Stomach smooth muscle (tissue), 2 donors: Measurements from ENCODE around the gene OR13C4.

Source experiments
- H3K27ac ChIP-seq: one replicate; pipeline ENCODE4 v1.7.0; 2013; ENCODE audit warnings: mild to moderate bottlenecking, low read length, inconsistent platforms
- H3K27me3 ChIP-seq, 2 donors: one replicate each; pipeline ENCODE4 v1.7.0; 2013; ENCODE audit warnings: low read length in 2 of 2; ENCODE audit not compliant: insufficient read depth in 2 of 2, control insufficient read depth in 1 of 2
- H3K36me3 ChIP-seq, 2 donors: one replicate each; pipeline ENCODE4 v1.7.0; 2013; ENCODE audit warnings: low read length in 2 of 2; ENCODE audit not compliant: control insufficient read depth in 2 of 2, insufficient read depth in 2 of 2
- H3K4me1 ChIP-seq: one replicate; pipeline ENCODE4 v1.7.0; 2013; ENCODE audit warnings: low read length; ENCODE audit not compliant: control insufficient read depth, insufficient read depth
- H3K4me3 ChIP-seq, 2 donors: one replicate each; pipeline ENCODE4 v1.7.0; 2013; ENCODE audit warnings: low read length in 2 of 2
- H3K9ac ChIP-seq, 2 donors: one replicate each; pipeline ENCODE4 v1.7.0; 2013; ENCODE audit warnings: low read length in 2 of 2, mild to moderate bottlenecking in 1 of 2
- H3K9me3 ChIP-seq, 2 donors: one replicate each; pipeline ENCODE4 v1.7.0; 2013; ENCODE audit warnings: low read length in 2 of 2; ENCODE audit not compliant: control insufficient read depth in 2 of 2
- donor health status: healthy.
- donor health status: Pancreatic carcinoma.

The OR13C4 gene

DNA sequence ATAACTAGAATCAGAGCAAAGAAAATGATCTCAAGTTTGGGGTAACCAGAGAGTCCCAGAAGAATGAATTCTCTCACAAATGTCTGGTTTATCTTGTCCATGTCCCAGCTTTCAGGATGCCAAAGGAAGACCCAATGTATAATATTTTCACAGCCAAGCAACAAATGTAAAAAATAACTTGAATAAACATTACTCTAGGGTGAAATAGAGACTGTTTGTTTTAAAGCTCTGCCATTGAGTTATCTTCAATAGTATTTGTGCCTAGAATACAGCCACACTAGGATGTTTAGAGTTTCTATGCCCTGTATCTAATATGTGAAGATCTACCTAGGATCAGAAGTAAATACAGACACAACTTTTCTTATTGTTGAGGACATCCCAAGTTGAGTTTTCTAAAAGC, at the start of gene OR13C4:
Gene OR13C4 (minus strand): TSS at position 101 of the 400 bp plus-strand sequence. CDS start 0 bp downstream, at position 101.
- H3K27me3 ChIP-seq, result no peaks in the 10 kb centered on the region
- H3K36me3 ChIP-seq, result no peaks in the 10 kb centered on the region
- H3K9ac ChIP-seq, result no peak within 1 kb of the TSS
- no peaks in the 10 kb centered on the region for H3K9me3 ChIP-seq
- H3K4me3 ChIP-seq, result no peak within 1 kb of the TSS
- no peak within 1 kb of the TSS for H3K27ac ChIP-seq
- H3K4me1 ChIP-seq, result no peaks in the 10 kb centered on the region

DNA sequence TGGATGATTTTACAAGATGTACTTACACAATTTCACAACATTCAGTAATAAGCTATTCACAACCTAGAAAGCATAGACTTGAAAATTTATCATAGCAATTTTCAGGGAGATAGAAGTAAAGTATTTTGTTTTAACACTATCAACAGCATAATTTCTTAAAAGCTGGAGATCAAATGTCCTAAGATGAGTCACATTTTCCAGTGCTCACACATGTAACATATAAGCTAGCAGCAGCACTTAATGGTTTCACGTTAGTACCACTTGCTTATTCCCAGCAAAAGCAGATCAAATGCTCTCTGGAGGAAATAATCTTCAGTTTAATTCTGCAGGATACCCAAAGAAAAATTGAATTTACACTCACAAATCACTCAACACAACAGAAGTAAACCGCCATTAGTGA, 48.4 kb upstream of the OR13C4 start:
- no peaks in the 10 kb centered on the region for H3K9me3 ChIP-seq
- no peaks in the 10 kb centered on the region for H3K4me1 ChIP-seq
- H3K4me3 ChIP-seq, result no peak overlapping the region
- no peak overlapping the region for H3K9ac ChIP-seq
- H3K27me3 ChIP-seq, result no peaks in the 10 kb centered on the region
- no peaks in the 10 kb centered on the region for H3K36me3 ChIP-seq
- H3K27ac ChIP-seq, result no peak overlapping the region

DNA sequence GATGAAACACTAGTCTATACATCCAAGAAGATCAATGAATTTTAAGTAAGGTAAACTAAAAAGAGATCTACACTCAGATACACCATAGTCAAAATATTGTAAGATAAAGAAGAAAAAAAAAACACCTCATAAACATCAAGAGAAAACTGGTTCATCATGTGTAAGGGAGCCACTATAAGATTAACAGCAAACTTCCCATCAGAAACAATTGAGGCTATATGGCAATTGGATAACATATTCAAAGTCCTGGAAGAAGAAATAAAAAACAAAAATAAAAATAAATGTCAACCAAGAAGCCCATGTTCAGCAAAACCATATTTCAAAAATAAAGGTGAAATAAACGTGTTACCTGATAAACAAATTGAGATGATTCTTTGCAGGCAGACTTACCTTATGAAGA, 45.6 kb upstream of the OR13C4 start:
- no peak overlapping the region for H3K27ac ChIP-seq
- no peak overlapping the region for H3K9ac ChIP-seq
- H3K9me3 ChIP-seq, result no peaks in the 10 kb centered on the region
- H3K4me1 ChIP-seq, result no peaks in the 10 kb centered on the region
- no peaks in the 10 kb centered on the region for H3K36me3 ChIP-seq
- H3K27me3 ChIP-seq, result no peaks in the 10 kb centered on the region
- H3K4me3 ChIP-seq, result no peak overlapping the region

DNA sequence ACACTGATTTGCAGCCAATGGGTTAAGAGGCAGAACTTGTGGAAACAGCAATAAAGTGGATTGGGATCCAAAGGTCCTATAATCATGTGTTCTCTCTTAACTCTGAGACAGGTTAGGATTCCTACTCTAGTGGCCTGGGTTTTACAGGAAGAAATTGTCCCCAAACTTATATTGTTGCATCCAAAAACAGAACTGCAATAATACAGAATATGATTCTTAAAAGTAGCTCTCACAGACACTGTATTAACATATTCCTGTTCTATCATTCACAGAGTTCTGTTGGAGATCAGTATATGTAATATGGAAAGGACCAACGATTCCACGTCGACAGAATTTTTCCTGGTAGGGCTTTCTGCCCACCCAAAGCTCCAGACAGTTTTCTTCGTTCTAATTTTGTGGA, 41.9 kb upstream of the OR13C4 start, which contains the start of gene OR13C8:
Gene OR13C8 (plus strand): TSS at position 301 of the 400 bp plus-strand sequence. CDS start 0 bp downstream, at position 301.
- H3K27me3 ChIP-seq, result no peaks in the 10 kb centered on the region
- no peaks in the 10 kb centered on the region for H3K36me3 ChIP-seq
- H3K9ac ChIP-seq, result no peak within 1 kb of the TSS
- H3K4me1 ChIP-seq, result no peaks in the 10 kb centered on the region
- H3K27ac ChIP-seq, result no peak within 1 kb of the TSS
- no peak within 1 kb of the TSS for H3K4me3 ChIP-seq
- H3K9me3 ChIP-seq, result no peaks in the 10 kb centered on the region

- Histone ChIP-seq H3K4me3 (no peak overlapping the region), H3K9ac (no peak overlapping the region), H3K27ac (no peak overlapping the region), H3K36me3 (no peaks in the 10 kb centered on the region), H3K9me3 (no peaks in the 10 kb centered on the region), H3K4me1 (no peaks in the 10 kb centered on the region), H3K27me3 (no peaks in the 10 kb centered on the region)
Observed at GRCh38 chr9:104564358-104564757, 37.3 kb upstream of the OR13C4 start.

DNA sequence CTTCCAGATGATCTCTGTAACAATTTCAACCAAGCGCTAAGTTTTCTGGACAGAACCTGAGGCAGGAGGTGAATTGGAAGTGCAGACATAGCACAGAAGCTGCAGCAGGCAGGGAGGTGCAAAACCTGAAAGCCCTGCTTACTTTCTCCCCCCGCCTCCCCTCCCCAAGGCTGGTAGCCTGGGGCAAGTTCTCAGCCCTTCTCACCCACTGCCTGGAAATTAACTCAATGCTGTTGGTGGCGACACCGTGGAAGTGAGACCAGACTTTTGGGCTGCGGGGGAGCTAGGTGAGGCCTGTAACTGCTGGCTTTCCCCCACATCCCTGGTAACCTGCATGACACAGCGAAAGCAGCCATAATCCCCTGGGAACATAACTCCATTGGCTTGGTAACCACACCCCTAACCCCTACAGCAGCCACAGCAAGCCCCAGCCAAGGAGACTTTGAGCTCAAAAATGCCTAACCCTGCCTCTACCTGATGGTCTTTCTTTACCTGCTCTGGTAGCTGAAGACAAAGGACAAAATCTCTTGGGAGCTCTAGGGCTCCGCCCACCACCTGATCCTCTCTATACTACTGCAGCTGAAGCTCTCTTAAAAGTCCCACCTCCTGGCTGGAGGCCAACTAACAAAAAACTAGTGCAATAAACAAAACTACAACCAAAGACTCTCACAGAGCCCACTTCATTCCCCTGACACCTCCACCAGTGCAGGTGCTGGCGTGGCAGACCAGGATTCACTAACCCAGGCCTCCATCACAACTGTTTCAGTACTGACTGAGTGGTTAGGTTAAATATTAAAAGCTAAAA, 30.0 kb upstream of the OR13C4 start:
- H3K4me3 ChIP-seq, result no peak overlapping the region
- no peak overlapping the region for H3K27ac ChIP-seq
- H3K9ac ChIP-seq, result no peak overlapping the region
- H3K9me3 ChIP-seq, result no peaks in the 10 kb centered on the region
- H3K36me3 ChIP-seq, result no peaks in the 10 kb centered on the region
- H3K27me3 ChIP-seq, result no peaks in the 10 kb centered on the region
- no peaks in the 10 kb centered on the region for H3K4me1 ChIP-seq

- Histone ChIP-seq H3K4me1 (no peaks in the 10 kb centered on the region), H3K4me3 (no peak overlapping the region), H3K9ac (no peak overlapping the region), H3K27me3 (no peaks in the 10 kb centered on the region), H3K36me3 (no peaks in the 10 kb centered on the region), H3K9me3 (no peaks in the 10 kb centered on the region), H3K27ac (no peak overlapping the region)
Observed at GRCh38 chr9:104555521-104555920, 28.5 kb upstream of the OR13C4 start.

GRCh38 chr9:104553261-104553660, 26.3 kb upstream of the OR13C4 start:
- Histone ChIP-seq H3K9ac (no peak overlapping the region), H3K9me3 (no peaks in the 10 kb centered on the region), H3K27me3 (no peaks in the 10 kb centered on the region), H3K4me1 (no peaks in the 10 kb centered on the region), H3K27ac (no peak overlapping the region), H3K4me3 (no peak overlapping the region), H3K36me3 (no peaks in the 10 kb centered on the region)

DNA sequence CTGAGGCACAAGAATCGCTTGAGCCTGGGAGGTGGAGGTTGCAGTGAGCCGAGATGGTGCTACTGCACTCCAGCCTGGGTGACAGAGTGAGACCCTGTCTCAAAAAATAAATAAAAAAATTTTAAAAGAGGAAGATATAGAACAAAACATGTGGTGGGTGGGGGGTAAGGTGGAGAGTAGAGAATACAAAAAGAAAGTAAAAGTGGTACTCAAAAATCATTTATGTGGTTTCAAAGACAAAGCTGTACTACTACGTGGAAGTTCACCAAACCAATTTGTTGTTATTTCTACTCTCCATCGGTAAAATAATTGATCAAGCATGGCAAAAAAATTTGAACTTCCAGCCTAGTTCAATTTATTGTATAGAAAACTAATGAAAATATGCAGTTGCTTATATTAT, 17.6 kb upstream of the OR13C4 start:
- H3K9ac ChIP-seq, result no peak overlapping the region
- no peaks in the 10 kb centered on the region for H3K4me1 ChIP-seq
- H3K27ac ChIP-seq, result no peak overlapping the region
- no peaks in the 10 kb centered on the region for H3K27me3 ChIP-seq
- H3K9me3 ChIP-seq, result no peaks in the 10 kb centered on the region
- H3K4me3 ChIP-seq, result no peak overlapping the region
- no peaks in the 10 kb centered on the region for H3K36me3 ChIP-seq

DNA sequence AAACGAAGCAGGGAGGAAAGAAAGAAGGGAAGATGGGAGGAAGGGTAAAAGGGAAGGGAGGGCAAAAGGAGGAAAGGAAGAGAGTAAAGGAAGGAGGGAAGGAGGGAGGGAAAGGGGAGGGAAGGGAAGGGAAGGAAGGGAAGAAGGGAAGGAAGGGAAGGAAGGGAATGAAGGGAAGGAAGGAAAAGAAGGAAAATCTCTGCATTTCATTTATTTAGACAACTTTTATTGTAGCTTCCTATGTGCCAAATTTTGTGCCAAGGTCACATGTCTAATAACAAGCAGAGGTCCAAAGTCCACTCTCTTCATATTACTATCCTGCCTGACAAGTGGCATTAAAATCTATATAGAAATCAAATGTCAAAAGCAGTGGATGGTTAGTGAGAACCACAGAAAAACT, 12.3 kb upstream of the OR13C4 start:
- no peaks in the 10 kb centered on the region for H3K27me3 ChIP-seq
- H3K4me3 ChIP-seq, result no peak overlapping the region
- no peaks in the 10 kb centered on the region for H3K36me3 ChIP-seq
- H3K4me1 ChIP-seq, result no peaks in the 10 kb centered on the region
- H3K9me3 ChIP-seq, result no peaks in the 10 kb centered on the region
- no peak overlapping the region for H3K27ac ChIP-seq
- no peak overlapping the region for H3K9ac ChIP-seq

DNA sequence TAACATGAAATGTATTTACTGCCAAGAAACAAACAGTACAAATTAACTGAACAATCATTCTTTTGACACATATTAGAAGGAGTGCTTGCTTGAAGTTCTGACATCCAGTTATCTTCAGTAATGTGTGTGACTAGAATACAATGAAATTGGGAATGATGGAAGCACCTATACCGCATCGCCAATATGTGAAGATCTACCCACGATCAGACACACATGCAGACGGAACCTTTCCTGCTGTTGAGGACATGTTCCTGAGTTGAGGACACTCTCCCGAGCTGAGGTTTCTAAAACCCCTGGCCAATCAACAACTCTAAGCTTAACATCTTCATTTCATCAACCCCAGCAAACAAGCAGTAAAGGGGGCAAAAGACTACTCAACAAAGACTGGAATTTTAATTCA, 9.7 kb upstream of the OR13C4 start, which contains the start of gene OR13C3:
Gene OR13C3 (minus strand): TSS at position 101 of the 400 bp plus-strand sequence. CDS start 133 bp downstream, outside the sequence.
- H3K4me3 ChIP-seq, result no peak within 1 kb of the TSS
- no peaks in the 10 kb centered on the region for H3K9me3 ChIP-seq
- H3K27me3 ChIP-seq, result no peaks in the 10 kb centered on the region
- no peaks in the 10 kb centered on the region for H3K4me1 ChIP-seq
- H3K9ac ChIP-seq, result no peak within 1 kb of the TSS
- no peaks in the 10 kb centered on the region for H3K36me3 ChIP-seq
- no peak within 1 kb of the TSS for H3K27ac ChIP-seq
